NCI-H460 (cell line): ENCODE results near the gene SLX9. TPM values are rescaled to one million over a fixed set of nuclear protein-coding genes. Genes with fewer than 3 reads are reported as not detected.

Source experiments
- DNase-seq: peaks from one replicate; pipeline ENCODE4 v3.0.0-alpha.2; 2016; ENCODE audit warnings: low read depth; ENCODE audit errors: extremely low read depth
- total RNA-seq: library from RNA; depleted of rRNA; stranded (reverse); fragments of >200 nt; shearing (Covaris generic); gene quantifications from 2 replicates; pipeline ENCODE4 v1.2.3, GENCODE V29; 2014

The SLX9 gene
- total RNA-seq, 1 experiment from 2014 or later, result 37.3 TPM

DNA sequence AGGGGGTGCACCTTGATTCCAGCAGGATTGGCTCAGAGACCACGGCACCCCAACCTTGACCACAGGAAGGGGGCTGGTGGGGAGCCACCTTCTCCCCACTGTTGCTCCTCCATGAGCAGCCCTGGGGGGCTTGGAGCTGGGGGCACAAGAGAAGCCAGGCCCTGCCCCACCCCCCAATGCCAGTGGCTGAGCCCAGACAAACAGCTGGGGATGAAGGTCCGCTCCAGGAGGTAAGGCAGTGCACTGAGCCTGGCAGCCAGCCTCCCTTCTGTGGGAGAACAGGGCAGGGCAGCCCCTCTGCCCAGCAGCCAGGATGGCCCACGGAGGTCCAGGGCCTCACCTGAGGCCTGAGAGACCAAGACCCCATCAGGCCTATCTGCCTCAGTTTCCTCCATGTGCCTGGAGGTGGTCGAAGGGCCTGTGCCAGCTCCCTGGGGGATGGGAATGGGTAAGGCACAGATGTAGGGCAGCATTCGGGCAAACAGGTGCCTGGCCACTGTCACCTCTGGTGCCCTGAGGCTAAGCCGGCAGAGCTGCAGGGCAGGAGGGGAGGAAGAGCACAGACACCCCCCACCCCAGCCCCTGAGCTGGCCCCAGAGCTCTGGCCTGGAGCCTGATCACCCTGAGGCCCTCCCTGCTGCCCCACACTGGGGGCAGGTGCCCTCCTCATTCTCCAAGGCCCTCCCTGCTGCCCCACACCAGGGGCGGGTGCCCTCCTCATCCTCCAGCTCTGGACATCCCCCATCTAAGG is 26.2 kb upstream of the SLX9 start:
- no peak for DNase-seq

DNA sequence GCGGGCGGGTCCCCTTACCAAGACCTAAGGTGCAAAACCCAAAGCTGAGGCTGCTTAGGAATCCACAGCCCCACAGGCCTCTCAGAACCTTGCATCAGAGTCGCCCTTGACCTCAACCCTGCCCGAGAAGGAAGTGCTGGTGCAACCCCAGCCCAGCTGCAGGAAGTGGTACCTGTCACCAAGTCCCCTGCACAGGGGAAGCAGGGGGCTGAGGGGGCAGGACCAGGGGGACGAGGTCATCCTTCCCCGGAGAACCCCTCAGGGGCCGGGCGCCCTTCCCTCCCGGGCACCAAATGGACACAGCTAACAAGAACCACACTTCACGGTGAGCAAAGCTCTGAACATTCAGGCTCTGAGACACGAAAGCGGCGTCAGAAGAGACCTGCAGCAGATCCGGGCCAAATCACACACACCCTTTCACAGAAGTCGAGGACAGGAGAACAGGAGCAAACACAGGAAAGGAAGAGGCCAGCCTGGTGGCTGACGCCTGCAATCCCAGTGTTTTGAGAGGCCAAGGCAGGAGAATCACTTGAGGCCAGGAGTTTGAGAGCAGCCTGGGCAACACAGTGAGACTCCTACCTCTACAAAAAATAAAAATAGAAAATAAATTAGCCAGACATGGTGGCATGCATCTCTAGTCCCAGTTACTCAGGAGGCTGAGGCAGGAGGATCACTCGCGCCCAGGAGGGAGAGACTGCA is 25.5 kb upstream of the SLX9 start:
- no peak for DNase-seq

DNA sequence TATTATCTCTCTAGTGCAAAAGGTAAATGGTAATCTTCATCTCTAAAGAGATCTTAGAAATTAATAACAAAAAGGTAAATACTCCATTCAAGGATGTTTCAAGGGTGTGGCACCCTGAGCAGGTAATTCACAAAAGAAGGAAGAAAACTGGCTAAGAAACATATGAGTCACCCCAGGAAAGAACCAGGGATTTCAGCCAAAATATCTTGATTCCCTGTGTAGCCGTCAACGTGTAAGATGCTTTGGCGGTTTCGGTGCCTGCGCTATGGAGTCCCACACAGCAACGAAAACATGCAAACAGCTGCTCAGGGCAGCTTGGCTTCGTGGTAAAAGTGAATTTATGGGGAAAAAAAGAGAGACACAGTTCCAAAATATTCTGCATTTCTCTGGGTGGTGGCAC is 22.9 kb upstream of the SLX9 start:
- DNase-seq, result no peak

DNA sequence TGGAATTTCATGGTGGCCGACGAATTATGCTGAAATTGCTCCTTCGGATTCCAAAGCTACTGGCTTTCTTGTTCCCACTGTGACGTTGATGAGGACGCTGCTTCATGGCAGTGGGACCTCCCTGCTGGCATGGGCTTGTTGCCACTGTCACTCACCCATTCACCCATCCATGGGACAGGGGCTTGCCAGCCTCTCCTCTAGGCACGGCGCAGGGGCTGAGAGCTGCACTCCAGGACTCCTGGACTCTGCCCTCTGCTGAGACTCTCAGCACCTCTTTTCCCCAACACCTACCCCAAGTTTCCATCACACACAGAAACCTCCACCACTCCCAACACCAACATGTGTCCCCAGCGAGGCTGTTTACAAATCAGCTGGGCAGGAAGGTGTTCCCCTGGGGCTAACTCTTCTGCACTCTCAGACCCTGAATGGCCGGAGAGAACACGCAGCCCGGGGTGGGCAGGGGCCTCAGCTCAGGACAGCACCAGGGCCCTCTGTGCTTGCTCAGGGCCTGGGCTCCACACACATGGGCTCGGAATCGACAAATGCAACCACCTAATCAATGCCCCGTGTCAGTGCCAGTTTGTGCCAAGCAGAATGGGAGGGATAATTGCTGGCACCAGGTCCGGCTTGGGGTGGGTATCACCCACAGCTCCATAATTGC is 22.3 kb upstream of the SLX9 start:
- no peak for DNase-seq

DNA sequence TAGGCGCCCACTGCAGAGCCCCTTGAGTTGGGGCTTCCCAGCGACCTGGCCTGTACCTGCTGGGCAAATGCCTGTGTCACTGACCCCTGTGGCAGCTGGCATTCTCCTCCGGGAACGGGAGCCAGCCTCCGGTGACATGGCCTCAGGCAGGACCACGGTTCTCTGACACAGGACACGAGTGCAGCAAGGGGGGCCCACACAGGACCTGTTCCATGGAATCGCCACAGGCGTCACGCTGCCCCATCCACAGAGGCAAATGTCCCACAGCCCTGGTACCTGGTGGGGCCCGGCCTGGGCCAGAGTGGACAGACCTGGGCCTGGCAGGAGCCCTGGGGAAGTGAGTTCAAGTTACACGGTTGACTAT is 21.7 kb upstream of the SLX9 start:
- no peak for DNase-seq

DNA sequence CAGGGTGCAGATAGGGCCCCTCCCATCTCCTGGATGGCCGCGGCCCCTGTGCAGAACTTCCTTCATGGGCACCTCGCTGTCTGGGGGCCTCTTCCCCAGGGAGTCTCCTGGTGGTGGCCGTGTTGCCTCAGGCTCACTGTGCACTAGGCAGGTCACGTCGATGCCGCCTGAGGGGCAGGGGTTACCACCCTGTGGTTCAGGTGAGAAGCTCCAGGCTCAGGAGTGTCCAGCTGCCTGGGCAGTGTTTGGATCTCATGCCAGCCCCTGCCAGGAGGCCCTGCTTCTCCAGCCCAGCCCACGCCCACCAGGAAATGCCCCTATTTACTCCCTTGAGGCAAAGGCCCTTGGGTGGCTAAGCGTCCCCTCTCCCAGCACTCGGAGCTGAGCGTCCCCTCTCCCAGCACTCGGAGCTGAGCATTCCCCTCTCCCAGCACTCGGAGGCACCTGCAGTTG is 21.2 kb upstream of the SLX9 start:
- no peak for DNase-seq

DNA sequence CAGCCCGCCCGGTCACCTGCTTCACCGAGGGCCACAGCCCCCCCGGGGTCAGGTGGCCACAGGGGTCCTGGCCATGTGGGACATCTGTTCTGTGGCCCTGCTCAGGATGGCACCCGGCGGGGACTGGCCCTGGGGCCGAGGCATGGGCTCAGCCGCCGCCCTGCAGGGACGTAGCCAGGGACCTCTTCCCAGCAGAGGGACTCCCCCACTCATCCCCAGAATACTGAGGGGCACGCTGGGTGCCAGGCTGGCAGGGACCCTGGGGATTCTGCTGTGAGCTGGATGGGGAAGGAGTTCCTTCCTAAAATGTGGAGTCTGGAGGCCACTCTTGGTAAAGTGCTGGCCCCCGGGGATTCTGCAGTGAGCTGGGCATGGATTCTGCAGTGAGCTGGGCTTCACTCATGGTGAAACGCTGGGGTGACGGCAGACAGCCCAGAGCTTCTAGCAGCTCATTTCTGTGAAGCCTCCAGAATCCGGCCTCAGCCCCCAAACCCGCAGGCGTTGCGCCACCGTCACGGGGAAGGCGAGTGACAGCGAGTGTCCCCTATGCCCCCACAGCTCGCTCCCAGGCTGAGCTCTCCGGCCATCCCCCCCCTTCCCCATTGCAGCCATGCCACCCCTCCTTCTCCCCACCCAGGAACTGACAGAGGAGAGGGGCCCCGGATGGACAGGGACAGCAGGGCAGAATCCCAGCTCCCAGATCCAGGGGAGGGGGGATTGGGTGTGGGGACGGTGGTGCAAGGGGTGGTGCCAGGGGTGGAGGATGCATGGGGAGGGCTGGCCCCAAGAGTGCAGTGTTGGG is 20.5 kb upstream of the SLX9 start:
- no peak for DNase-seq

DNA sequence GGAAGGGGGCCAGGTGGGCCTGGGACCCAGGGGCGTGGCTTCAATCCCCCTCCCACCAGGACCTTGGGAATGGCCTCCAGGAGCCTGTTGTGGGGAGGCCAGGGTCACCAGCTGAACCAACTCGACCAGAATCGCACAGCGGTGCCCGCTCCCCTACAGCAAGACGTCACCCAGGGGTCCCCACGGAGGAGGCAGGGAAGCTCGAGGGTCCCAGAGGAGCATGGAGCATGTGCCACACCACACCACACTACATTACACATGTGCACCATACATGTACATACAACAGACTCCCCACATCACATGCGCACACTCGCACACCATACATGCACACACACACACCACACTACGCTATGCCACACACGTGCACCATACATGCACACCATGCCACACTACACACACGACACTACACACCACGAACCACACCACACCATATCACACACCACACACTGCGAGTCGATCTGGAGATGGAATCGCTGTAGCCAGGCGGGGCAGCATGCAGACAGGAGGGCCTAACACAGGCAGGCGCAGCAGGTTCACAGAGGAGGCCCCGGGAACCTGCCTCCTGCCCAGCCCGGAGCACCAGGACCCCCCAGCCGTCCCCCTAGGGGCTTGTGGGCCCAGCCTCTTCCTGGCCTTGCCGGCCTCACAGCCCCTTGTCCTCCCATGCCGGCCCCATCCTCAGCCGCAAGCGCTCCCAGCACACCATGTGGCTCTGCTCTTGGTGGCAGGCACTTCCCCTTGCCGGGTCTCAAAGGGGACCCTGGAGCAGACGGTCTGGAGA is 19.7 kb upstream of the SLX9 start:
- no peak for DNase-seq

DNA sequence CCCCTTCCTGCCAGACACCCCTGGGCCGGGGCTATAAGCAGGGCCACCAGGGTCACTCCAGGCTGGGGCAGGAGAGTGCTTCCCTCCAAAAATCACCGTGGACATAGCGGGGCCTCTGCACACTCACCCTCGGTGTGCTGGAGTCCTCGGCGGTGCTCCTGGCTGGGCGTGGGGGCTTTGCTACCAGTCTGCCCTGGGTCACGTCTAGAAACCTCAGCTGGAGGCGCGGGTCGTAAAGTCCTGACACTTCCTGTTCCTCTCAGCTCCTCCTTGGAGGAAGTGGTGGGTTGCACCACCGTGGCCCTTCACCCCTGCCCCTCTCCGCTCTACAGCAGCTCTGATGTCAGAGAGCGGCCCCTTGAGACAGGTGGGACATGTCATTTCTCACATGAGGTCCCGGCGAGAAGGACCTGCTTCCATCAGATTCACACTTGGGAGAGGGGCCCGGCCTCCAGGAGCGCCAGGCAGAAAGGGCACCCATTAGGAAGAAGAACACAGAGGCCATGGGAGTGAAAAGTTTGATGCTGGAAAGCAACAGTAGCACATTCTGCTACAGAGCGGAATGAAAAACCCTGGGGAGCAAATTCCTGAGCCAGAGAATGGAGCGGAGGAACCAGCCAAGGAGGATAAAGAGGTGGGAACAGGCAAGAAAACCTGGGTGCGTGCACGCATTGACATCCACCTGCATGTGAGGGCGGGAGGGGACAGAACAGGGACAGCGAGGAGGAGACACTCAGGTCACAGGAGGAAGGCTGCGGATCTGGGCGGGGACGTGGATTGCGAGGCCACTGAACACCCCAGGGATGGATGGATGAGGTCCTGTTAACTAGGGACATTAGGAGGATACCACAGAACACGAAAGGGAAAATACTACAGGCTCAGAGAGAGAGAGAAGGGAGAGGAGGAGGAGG is 18.9 kb upstream of the SLX9 start, which contains the start of gene ITGB2:
Gene ITGB2, minus strand, starts transcription at position 206 of the 911 bp plus-strand sequence. CDS start 10,117 bp downstream, outside the sequence.
- no peak for DNase-seq

DNA sequence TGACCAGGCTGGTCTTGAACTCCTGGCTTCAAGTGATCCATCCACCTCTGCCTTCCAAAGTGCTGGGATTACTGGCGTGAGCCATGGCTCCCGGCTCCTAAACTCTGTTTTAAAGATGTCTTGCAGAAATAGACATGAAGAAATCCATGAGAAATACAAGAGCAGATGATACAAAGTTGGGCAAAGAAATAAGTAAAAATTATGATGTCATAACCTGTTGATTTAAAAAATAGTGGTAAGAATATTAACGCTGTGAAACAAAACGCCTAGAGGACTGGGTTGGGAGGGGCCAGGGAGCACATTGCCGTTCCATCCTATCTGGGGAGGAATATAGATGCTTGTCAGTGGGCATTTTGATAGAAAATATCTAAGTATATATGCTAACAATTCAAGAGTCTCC is 17.9 kb upstream of the SLX9 start:
- DNase-seq, result no peak

DNA sequence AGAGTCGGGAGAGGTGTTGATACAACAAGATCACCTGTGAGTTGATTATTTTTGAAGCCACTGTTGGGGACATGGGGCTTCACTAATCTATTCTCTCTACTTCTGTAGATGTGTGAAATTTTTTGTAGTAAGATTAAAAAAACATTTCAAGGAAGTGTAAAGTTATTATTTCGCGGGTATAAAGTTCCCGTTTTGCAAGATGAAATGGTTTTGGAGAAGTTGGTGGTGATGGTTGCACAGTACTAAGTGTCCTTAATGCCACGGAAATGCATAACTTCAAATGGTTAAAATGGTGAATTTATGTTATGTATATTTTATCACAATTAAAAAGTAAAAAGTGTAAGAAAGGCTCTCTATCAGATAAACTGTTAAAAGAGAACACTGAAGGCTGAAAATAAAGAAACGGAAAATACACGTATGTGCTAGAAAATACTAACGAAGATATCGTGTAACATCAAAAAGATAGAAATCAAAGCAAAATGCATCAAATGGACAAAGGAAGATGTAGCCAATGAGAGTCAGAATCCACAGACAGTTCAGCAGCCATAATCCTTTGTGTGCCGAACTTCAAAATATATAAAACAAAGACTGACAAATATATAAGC is 16.2 kb upstream of the SLX9 start:
- no peak for DNase-seq

DNA sequence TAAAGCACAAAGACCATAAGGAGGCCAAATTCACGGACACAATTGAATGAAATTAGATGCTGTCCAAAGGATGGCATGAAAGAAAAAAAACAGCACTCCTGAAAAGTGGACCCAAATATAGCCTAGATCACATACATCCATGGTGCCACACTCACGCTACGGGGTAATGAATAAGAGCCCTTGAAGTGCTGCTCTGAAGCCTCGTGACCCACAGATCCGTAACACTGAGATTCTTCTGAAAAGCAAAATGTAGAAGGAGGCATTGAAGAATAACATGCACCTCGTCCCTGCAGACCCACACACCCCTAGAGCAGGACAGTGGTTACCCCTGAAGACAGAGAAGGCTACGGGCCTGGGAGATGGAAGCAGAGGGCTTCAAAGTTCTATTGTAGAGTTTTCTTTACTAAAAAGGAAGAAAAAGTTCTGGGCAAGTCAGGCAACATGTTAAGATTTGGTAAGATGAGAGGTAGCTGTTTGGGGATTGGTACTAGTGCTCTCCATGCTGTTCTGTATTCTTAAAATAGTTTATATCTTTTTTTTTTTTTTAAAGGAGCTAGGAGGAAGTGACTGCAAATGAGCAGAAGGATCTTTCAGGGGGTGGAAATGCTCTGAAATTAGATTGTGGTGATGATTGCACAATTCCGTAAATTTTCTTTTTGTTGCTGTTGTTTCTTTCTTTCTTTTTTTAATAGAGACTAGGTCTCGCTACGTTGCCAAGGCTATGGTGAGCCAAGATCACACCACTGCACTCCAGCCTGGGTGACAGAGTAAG is 15.0 kb upstream of the SLX9 start:
- DNase-seq, result no peak

DNA sequence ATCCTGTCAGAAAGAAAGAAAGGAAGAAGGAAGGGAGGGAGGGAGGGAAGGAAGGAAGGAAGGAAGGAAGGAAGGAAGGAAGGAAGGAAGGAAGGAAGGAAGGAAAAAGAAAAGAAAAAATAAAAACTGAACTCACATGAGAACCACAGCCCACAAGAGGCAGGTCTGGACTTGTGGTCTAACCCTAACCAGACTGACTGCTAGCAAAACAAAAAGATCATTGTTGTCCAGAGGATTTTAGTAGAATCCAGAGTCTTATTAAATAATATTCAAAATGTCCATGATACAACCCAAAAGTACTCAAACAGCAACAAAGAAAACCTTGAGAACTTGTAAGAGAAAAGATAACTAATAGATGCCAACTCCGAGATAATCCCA is 14.5 kb upstream of the SLX9 start:
- no peak for DNase-seq

DNA sequence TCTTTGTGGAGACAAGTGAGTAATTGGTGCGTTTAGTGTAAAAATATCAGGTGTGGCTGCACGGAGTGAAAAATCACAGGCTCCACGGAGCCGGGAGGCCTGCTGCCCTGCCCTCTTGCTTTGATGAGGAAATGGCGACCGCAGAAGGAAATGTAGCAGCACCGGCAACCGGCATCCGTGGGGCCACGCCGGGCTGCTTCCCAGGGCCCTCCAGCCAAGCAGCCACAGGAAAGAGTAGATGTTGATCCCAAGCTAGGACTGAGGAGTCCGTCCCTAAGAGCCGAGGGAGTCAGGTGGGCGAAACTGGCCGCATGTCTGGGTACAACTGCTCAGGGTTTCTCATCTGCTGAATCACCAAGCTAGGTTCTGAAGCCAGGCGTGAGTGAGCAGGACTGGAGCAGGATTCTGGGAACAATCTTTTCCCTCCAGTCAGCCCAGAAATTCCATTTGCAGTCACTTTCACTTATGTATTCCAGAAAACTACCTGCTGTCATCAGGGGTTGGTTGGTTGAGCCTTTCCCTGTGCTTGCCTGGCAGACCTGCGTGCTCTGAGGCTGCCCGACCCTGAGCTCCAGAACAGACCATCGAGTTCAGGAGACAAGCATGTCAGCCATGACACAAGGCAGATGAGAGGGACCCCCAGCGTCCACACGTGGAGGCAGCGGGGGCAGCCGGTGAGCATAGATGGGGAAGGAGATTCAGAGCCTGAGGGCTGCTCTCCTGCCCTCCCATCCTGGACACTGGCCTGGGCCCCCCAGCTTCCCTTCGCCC is 13.3 kb upstream of the SLX9 start:
- no peak for DNase-seq

DNA sequence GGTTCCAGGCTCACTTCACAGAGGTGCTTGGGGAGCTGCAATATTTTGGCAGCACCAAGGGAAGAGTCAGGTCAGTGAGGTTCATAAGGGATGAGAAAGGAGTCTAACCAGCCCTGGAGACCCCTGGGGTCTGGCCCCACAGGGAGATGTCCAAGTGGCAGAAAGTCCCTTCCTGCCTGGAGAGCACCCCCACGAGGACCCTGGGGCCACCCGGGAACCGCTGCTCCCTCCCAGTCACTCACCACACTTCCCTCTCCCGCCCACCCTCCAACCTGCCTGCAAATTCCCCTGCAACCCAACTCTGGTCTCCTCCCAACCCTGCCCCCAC is 12.6 kb upstream of the SLX9 start:
- no peak for DNase-seq

DNA sequence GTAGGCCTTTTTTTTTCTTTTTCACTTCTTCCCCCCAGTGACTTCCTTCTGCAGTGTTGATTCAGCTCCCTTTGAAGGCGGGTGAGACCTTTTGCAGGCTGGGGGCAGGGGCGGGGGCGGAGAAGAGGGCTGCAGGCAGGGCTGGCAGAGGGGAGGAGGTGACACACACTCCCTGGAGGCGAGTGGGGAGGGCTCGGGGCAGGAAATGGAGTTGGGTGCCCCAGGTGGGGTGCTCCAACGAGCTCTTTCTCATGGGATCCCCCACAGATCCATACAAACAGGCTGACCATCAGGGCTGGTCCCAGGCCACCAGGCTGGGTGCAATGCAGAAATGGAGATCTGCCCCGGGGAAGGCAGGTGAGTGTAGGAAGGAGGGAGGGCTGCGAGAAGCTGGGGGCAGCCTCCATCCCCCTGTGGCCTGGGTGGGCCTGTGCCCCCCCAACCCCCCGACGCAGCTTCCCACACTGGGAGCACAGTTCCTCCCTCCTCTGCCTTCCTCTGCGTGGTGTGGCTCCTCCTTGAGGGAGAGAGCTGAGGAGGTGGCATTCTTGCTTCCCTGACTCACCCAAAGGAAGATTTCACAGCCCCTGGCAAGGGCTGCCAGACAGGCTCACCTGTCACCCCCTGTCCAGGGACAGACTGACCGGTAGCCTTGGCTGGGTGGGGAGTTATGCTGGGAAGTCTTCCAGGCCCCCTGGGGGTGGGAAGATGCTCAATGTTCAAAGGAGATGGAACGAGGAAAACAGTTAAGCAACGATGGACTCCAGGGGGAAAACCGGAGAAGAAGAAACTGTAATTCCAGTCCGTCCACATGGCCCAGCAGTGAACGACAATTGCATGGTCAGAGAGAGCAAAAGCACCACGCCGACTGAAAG is 12.0 kb upstream of the SLX9 start:
- DNase-seq, result no peak
